ENCODE measurements around the gene CLCN3. TPM values are rescaled to one million over a fixed set of nuclear protein-coding genes. Genes with fewer than 3 reads are reported as not detected.
"Not testable (repeated sequence)": the region's sequence is repeated elsewhere in the genome, so short reads cannot be mapped to it uniquely, and the experiment has no call there.

Gene CLCN3
- total and polyA plus RNA-seq, 9 of the 15 experiments (the other 6 are each of a cell fraction or from before 2014, with no cell fraction given), result 12.7 to 60.6 (median 38.5) TPM

GRCh38 chr4:169738604-169739003 lies 118.2 kb downstream of the CLCN3 start:
- H4K20me1 ChIP-seq (replicated peaks; ENCODE audit: control insufficient read depth, insufficient read depth, low read length); FAIRE-seq; H3K27ac ChIP-seq (ENCODE audit: extremely low read depth, low read depth, low read length); ATAC-seq; BruUV-seq (replicated peaks); H3K9ac ChIP-seq (ENCODE audit: insufficient read depth in 1 of 2, low read depth in 2 of 2, low read length in 2 of 2); DNase-seq (ENCODE audit: extremely low read depth in 1 of 4, low spot score in 3 of 4); CTCF ChIA-PET (ENCODE audit: low intra/inter-chr PET ratio); H3K27me3 ChIP-seq (ENCODE audit: control insufficient read depth in 2 of 2, insufficient read depth in 2 of 2, low read length in 2 of 2); H3K4me2 ChIP-seq (ENCODE audit: insufficient read depth, low read length); in situ Hi-C loops (cut with MboI); H3K79me2 ChIP-seq (ENCODE audit: control insufficient read depth, insufficient read depth, low read length); H3K9me1 ChIP-seq (ENCODE audit: control insufficient read depth, insufficient read depth, low read length); H3K4me3 ChIP-seq; H3K4me1 ChIP-seq (replicated peaks in 1 of 2; ENCODE audit: control insufficient read depth in 2 of 2, insufficient read depth in 2 of 2, low read length in 2 of 2); intact Hi-C loops (cut with micrococcal nuclease); H3K9me3 ChIP-seq (replicated peaks; ENCODE audit: control insufficient read depth, insufficient read depth, low read depth, low read length); H2AFZ ChIP-seq (ENCODE audit: low read depth, low read length): not testable (repeated sequence)
- POLR2A ChIA-PET, result interaction anchor here (0.6 kb wide), 1 partner anchor 748 kb away, joined by 3 read pairs; no protein-coding TSS in a partner anchor
- peak; percentile 75 for TF ChIP-seq ZNF146 (CRISPR knock-in tag; IDR thresholded peaks at IDR 0.05; ENCODE audit: unreplicated experiment)
- TF ChIP-seq KDM1A (IDR thresholded peaks at IDR 0.05), result peak in 1 of 2 experiments; percentile 13; a peak in 1 of 4 replicates
- H3K36me3 ChIP-seq (ENCODE audit: control insufficient read depth, insufficient read depth, low read length), result peaks cover 17% of the 10 kb centered on the region

- Histone ChIP-seq H3K36me3 (ENCODE audit: control insufficient read depth, insufficient read depth, low read length) (peaks cover 18% of the 10 kb centered on the region), H3K79me2 (ENCODE audit: control insufficient read depth, insufficient read depth, low read length) (no peaks in the 10 kb centered on the region), H3K9me1 (ENCODE audit: control insufficient read depth, insufficient read depth, low read length) (no peaks in the 10 kb centered on the region), H3K9me3 (replicated peaks; ENCODE audit: control insufficient read depth, insufficient read depth, low read depth, low read length) (no peaks in the 10 kb centered on the region), H3K4me2 (ENCODE audit: insufficient read depth, low read length) (no peak overlapping the region), H3K9ac (ENCODE audit: insufficient read depth in 1 of 2, low read depth in 2 of 2, low read length in 2 of 2) (no peak overlapping the region), H3K27ac (ENCODE audit: extremely low read depth, low read depth, low read length) (no peak overlapping the region), H2AFZ (ENCODE audit: low read depth, low read length) (no peak overlapping the region), H3K4me3 (no peak overlapping the region), H3K27me3 (ENCODE audit: control insufficient read depth in 2 of 2, insufficient read depth in 2 of 2, low read length in 2 of 2) (no peaks in the 10 kb centered on the region), H4K20me1 (replicated peaks; ENCODE audit: control insufficient read depth, insufficient read depth, low read length) (no peaks in the 10 kb centered on the region), H3K4me1 (replicated peaks in 1 of 2; ENCODE audit: control insufficient read depth in 2 of 2, insufficient read depth in 2 of 2, low read length in 2 of 2) (no peaks in the 10 kb centered on the region)
- in situ Hi-C loops (cut with MboI), result no loop called here
- ATAC-seq (no peak), DNase-seq (ENCODE audit: extremely low read depth in 1 of 4, low spot score in 3 of 4) (no peak), FAIRE-seq (no peak)
- intact Hi-C loops (cut with micrococcal nuclease), result no loop called here
- TF ChIP-seq CEBPB (tag; IDR thresholded peaks at IDR 0.05) (peak; percentile 90), ZNF75A (CRISPR knock-in tag; IDR thresholded peaks at IDR 0.05) (no peak), CEBPG (CRISPR knock-in tag; IDR thresholded peaks at IDR 0.05) (peak; percentile 47; the same call in 1 of the 2 replicates), CEBPG (tag; conservative IDR thresholded peaks at IDR 0.05 in 1 of 2, IDR thresholded peaks at IDR 0.05 in 1 of 2) (peak; percentile 54 to 83; a peak in 3 of 4 replicates), U2AF2 (optimal IDR thresholded peaks at IDR 0.05; ENCODE audit: low read depth, low read length) (no peak)
- TF ChIP-seq, protein P1, sequence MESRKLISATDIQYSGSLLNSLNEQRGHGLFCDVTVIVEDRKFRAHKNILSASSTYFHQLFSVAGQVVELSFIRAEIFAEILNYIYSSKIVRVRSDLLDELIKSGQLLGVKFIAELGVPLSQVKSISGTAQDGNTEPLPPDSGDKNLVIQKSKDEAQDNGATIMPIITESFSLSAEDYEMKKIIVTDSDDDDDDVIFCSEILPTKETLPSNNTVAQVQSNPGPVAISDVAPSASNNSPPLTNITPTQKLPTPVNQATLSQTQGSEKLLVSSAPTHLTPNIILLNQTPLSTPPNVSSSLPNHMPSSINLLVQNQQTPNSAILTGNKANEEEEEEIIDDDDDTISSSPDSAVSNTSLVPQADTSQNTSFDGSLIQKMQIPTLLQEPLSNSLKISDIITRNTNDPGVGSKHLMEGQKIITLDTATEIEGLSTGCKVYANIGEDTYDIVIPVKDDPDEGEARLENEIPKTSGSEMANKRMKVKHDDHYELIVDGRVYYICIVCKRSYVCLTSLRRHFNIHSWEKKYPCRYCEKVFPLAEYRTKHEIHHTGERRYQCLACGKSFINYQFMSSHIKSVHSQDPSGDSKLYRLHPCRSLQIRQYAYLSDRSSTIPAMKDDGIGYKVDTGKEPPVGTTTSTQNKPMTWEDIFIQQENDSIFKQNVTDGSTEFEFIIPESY (CRISPR knock-in tag; IDR thresholded peaks at IDR 0.05), result no peak
- WGBS (ENCODE audit: insufficient coverage, low coverage, missing lambda C conversion rate), result 78% methylated on average over 2 of the region's 2 CpGs
- ChIA-PET CTCF (ENCODE audit: low intra/inter-chr PET ratio) (no interaction called here), POLR2A (no interaction called here)
- no TSS peak for BruUV-seq (replicated peaks)
These were observed 121.2 kb downstream of the CLCN3 start for GRCh38 chr4:169741569-169741968.

All from K562 (cell line).